T-cell (primary cell): ENCODE results near the gene GNB3. TPM values are rescaled to one million over a fixed set of nuclear protein-coding genes. Genes with fewer than 3 reads are reported as not detected.

Experiments used
- ATAC-seq, 4 experiments: fragments of 200-7000 bp in 3 of 4; fragments of 150-1000 bp in 1 of 4; cut with Tn5 transposase; replicated peaks in 1 of 4; 1 replicate in 3 of 4; 2 replicates in 1 of 4; pipeline ENCODE4 v1.10.0; 2021; ENCODE audit warnings: moderate library complexity in 3 of 4, mild to moderate bottlenecking in 2 of 4, moderate number of reproducible peaks in 1 of 4
- CTCF ChIA-PET, 2 donors: fragments of 300-600 bp; sonication (Branson Sonifier 250); formaldehyde crosslinking; loops; one replicate each; lab custom pipeline; 2022; ENCODE audit warnings: antibody characterized with exemption in 2 of 2; lab: Charles Lee
- POLR2A ChIA-PET, 2 donors: fragments of 300-600 bp; sonication (Branson Sonifier 250); formaldehyde crosslinking; loops; one replicate each; lab custom pipeline; 2022; ENCODE audit warnings: antibody characterized with exemption in 2 of 2; lab: Charles Lee
- DNase-seq, 35 experiments: peaks; one replicate each; pipeline versions ENCODE4 v3.0.0 to v3.0.0-alpha.2; 2013 to 2023
- H3K27ac ChIP-seq: one replicate; pipeline ENCODE4 v1.5.1; 2013; ENCODE audit warnings: low read length
- H3K27me3 ChIP-seq, 2 experiments: replicated peaks in 1 of 2; 1 replicate in 1 of 2; 2 replicates in 1 of 2; pipeline versions ENCODE4 v1.6.1 to v1.7.0; 2013; ENCODE audit warnings: low read length in 1 of 2, mixed read lengths in 1 of 2; ENCODE audit not compliant: control insufficient read depth in 2 of 2, insufficient read depth in 2 of 2; ENCODE audit errors: extremely low read depth in 1 of 2
- H3K36me3 ChIP-seq, 2 donors: 1 replicate in 1 of 2; 2 replicates in 1 of 2; pipeline versions ENCODE4 v1.6.1 to v1.7.0; 2013; ENCODE audit warnings: low read length in 1 of 2; ENCODE audit not compliant: control insufficient read depth in 2 of 2, insufficient read depth in 1 of 2; ENCODE audit errors: extremely low read depth in 1 of 2
- H3K4me1 ChIP-seq, 2 experiments: 1 replicate in 1 of 2; 2 replicates in 1 of 2; pipeline versions ENCODE4 v1.6.1 to v1.7.0; 2013; ENCODE audit warnings: low read length in 2 of 2, mixed read lengths in 1 of 2; ENCODE audit not compliant: insufficient read depth in 2 of 2, control insufficient read depth in 1 of 2; ENCODE audit errors: extremely low read depth in 1 of 2
- H3K4me3 ChIP-seq, 2 donors: 1 replicate in 1 of 2; 2 replicates in 1 of 2; pipeline versions ENCODE4 v1.5.1 to v1.7.0; 2013; ENCODE audit warnings: mild to moderate bottlenecking in 2 of 2, low read length in 1 of 2, moderate library complexity in 1 of 2; ENCODE audit not compliant: control insufficient read depth in 1 of 2; ENCODE audit errors: extremely low read depth in 1 of 2
- H3K9me3 ChIP-seq: 2 replicates; pipeline ENCODE4 v1.7.0; 2013
- H3K27ac Mint-ChIP-seq, 2 donors: one replicate each; pipeline ENCODE4 v1.8.0; 2020 to 2021; ENCODE audit warnings: mild to moderate bottlenecking in 2 of 2, mixed read lengths in 2 of 2
- H3K27me3 Mint-ChIP-seq, 2 donors: one replicate each; pipeline ENCODE4 v1.8.0; 2021 to 2022; ENCODE audit warnings: mixed read lengths in 2 of 2
- H3K36me3 Mint-ChIP-seq: one replicate; pipeline ENCODE4 v1.8.0; 2021; ENCODE audit warnings: mixed read lengths
- H3K4me1 Mint-ChIP-seq, 3 donors: one replicate each; pipeline ENCODE4 v1.8.0; 2020 to 2022; ENCODE audit warnings: mixed read lengths in 3 of 3, mild to moderate bottlenecking in 1 of 3
- H3K4me3 Mint-ChIP-seq, 3 donors: one replicate each; pipeline ENCODE4 v1.8.0; 2020 to 2022; ENCODE audit warnings: mild to moderate bottlenecking in 3 of 3, mixed read lengths in 3 of 3, moderate library complexity in 3 of 3
- H3K9me3 Mint-ChIP-seq, 3 donors: one replicate each; pipeline ENCODE4 v1.8.0; 2020 to 2022; ENCODE audit warnings: mixed read lengths in 3 of 3
- WGBS: methylation state at CpG from one replicate; pipeline ENCODE4 v1.1.5; 2013; ENCODE audit warnings: missing lambda C conversion rate; ENCODE audit not compliant: insufficient coverage; 5-methylcytosine and 5-hydroxymethylcytosine counted together
- total RNA-seq, 35 experiments: library from RNA in 6 of 35; stranded (reverse) in 6 of 35; fragments of 120-200 nt in 1 of 35; gene quantifications; one replicate each; pipeline versions ENCODE4 v1.2.1 to v1.2.4 and lab custom pipeline; 2013 to 2026

The GNB3 gene
- total RNA-seq, 5 donors from 2014 or later (not counting 1 experiment from before 2014, with no cell fraction given) = 0.85 to 4.3 (median 3.4) TPM

- H3K9me3 ChIP-seq = no peaks in the 10 kb centered on the region
- peaks cover 20 to 34% of the 10 kb centered on the region in 2 experiments for H3K4me1 ChIP-seq
- H3K27ac Mint-ChIP-seq = no peak overlapping the region
- no peak overlapping the region for H3K27ac ChIP-seq
- ChIA-PET CTCF (interaction anchor here (0.6 to 1.0 kb wide), 5 partner anchors 14 to 225 kb away, joined by 3 to 8 read pairs (median 3); partner anchors contain the start of gene SPSB2 (in 1 of the 2)), POLR2A (interaction anchor here in 1 of 2 donors (0.5 kb wide), 2 partner anchors 23 to 246 kb away, joined by 5 to 7 read pairs; no protein-coding TSS in a partner anchor)
- no peak overlapping the region for H3K4me3 ChIP-seq
- H3K4me3 Mint-ChIP-seq = no peak overlapping the region
- no peaks in the 10 kb centered on the region for H3K9me3 Mint-ChIP-seq
- H3K36me3 Mint-ChIP-seq = peaks cover 27% of the 10 kb centered on the region
- peaks cover 22 to 38% (median 26%) of the 10 kb centered on the region in 3 donors for H3K4me1 Mint-ChIP-seq
- H3K36me3 ChIP-seq = peaks cover 15 to 52% of the 10 kb centered on the region in 2 donors
- ATAC-seq (no peak), DNase-seq (no peak)
- WGBS = 95% methylated on average over 12 of the region's 14 CpGs
- no peaks in the 10 kb centered on the region for H3K27me3 ChIP-seq
- H3K27me3 Mint-ChIP-seq = no peaks in the 10 kb centered on the region
Measured at GRCh38 chr12:6855322-6855721, 14.6 kb downstream of the GNB3 start.

GRCh38 chr12:6858799-6859198 is 18.1 kb downstream of the GNB3 start:
- no peak overlapping the region for H3K4me3 Mint-ChIP-seq
- WGBS = 100% methylated on average over 1 of the region's 2 CpGs
- no peak overlapping the region for H3K4me3 ChIP-seq
- H3K27me3 ChIP-seq = no peaks in the 10 kb centered on the region
- H3K9me3 ChIP-seq = no peaks in the 10 kb centered on the region
- peaks cover 4 to 8% of the 10 kb centered on the region in 2 experiments for H3K4me1 ChIP-seq
- DNase-seq = no peak
- ChIA-PET CTCF (interaction anchor here in 1 of 2 donors (1.0 kb wide), 1 partner anchor 8 kb away, joined by 5 read pairs; the partner anchor contains the start of gene TPI1), POLR2A (interaction anchor here in 1 of 2 donors (0.6 kb wide), 1 partner anchor 72 kb away, joined by 8 read pairs; no protein-coding TSS in a partner anchor)
- H3K9me3 Mint-ChIP-seq = no peaks in the 10 kb centered on the region
- peaks cover 47% of the 10 kb centered on the region for H3K36me3 Mint-ChIP-seq
- H3K36me3 ChIP-seq = peaks cover 30 to 85% of the 10 kb centered on the region in 2 donors
- H3K27ac Mint-ChIP-seq = no peak overlapping the region
- H3K27me3 Mint-ChIP-seq = no peaks in the 10 kb centered on the region
- peaks cover 6 to 21% (median 7%) of the 10 kb centered on the region in 3 donors for H3K4me1 Mint-ChIP-seq
- ATAC-seq = no peak
- no peak overlapping the region for H3K27ac ChIP-seq

- WGBS = 99% methylated on average over 6 of the region's 9 CpGs
- H3K27ac ChIP-seq = no peak overlapping the region
- Mint-ChIP-seq H3K27me3 (no peaks in the 10 kb centered on the region), H3K4me1 (peaks cover 0 to 8% (median 0%) of the 10 kb centered on the region in 3 donors), H3K27ac (no peak overlapping the region), H3K9me3 (no peaks in the 10 kb centered on the region), H3K4me3 (no peak overlapping the region), H3K36me3 (peaks cover 53% of the 10 kb centered on the region)
- H3K9me3 ChIP-seq = no peaks in the 10 kb centered on the region
- H3K36me3 ChIP-seq = peaks cover 37 to 92% of the 10 kb centered on the region in 2 donors
- ChIA-PET POLR2A (no interaction called here), CTCF (no interaction called here)
- DNase-seq = no peak
- ATAC-seq = no peak
- no peak overlapping the region for H3K4me3 ChIP-seq
- H3K4me1 ChIP-seq = no peaks in the 10 kb centered on the region
- H3K27me3 ChIP-seq = no peaks in the 10 kb centered on the region
Measured at GRCh38 chr12:6860116-6860515, 19.4 kb downstream of the GNB3 start.

- POLR2A ChIA-PET = no interaction called here
- H3K36me3 Mint-ChIP-seq = peaks cover 55% of the 10 kb centered on the region
Measured at GRCh38 chr12:6860942-6861341, 20.2 kb downstream of the GNB3 start.

GRCh38 chr12:6861391-6861790 is 20.7 kb downstream of the GNB3 start:
- ATAC-seq (no peak), DNase-seq (no peak)
- Mint-ChIP-seq H3K36me3 (peaks cover 53% of the 10 kb centered on the region), H3K4me3 (no peak overlapping the region), H3K27ac (no peak overlapping the region), H3K9me3 (no peaks in the 10 kb centered on the region), H3K27me3 (no peaks in the 10 kb centered on the region), H3K4me1 (peaks cover under 1 to 3% (median 3%) of the 10 kb centered on the region in 3 donors)
- WGBS = 97% methylated on average over 8 of the region's 9 CpGs
- Histone ChIP-seq H3K9me3 (no peaks in the 10 kb centered on the region), H3K4me3 (no peak overlapping the region), H3K4me1 (peaks cover 0 to 3% of the 10 kb centered on the region in 2 experiments), H3K27ac (no peak overlapping the region), H3K36me3 (peaks cover 30 to 87% of the 10 kb centered on the region in 2 donors), H3K27me3 (no peaks in the 10 kb centered on the region)
- ChIA-PET POLR2A (interaction anchor here in 1 of 2 donors (0.5 kb wide), 1 partner anchor 319 kb away, joined by 5 read pairs; no protein-coding TSS in a partner anchor), CTCF (no interaction called here)

More at GRCh38 chr12:6860942-6861341, 20.2 kb downstream of the GNB3 start:
- Histone ChIP-seq H3K27ac (no peak overlapping the region), H3K4me1 (no peaks in the 10 kb centered on the region), H3K36me3 (peaks cover 30 to 90% of the 10 kb centered on the region in 2 donors), H3K27me3 (no peaks in the 10 kb centered on the region), H3K4me3 (no peak overlapping the region), H3K9me3 (no peaks in the 10 kb centered on the region)
- DNase-seq (no peak), ATAC-seq (no peak)
- CTCF ChIA-PET = no interaction called here
- 98% methylated on average over 5 of the region's 7 CpGs for WGBS
- Mint-ChIP-seq H3K4me1 (peaks cover 0 to 3% (median 0%) of the 10 kb centered on the region in 3 donors), H3K4me3 (no peak overlapping the region), H3K9me3 (no peaks in the 10 kb centered on the region), H3K27me3 (no peaks in the 10 kb centered on the region), H3K27ac (no peak overlapping the region)

- WGBS = 98% methylated on average over 11 of the region's 11 CpGs
- peaks cover 6 to 9% (median 8%) of the 10 kb centered on the region in 3 donors for H3K4me1 Mint-ChIP-seq
- H3K27me3 Mint-ChIP-seq = no peaks in the 10 kb centered on the region
- no peak overlapping the region for H3K4me3 ChIP-seq
- peaks cover 40% of the 10 kb centered on the region for H3K36me3 Mint-ChIP-seq
- no peak overlapping the region for H3K27ac ChIP-seq
- ChIA-PET CTCF (no interaction called here), POLR2A (interaction anchor here (0.5 to 0.6 kb wide), 2 partner anchors 50 to 159 kb away, joined by 3 to 7 read pairs; no protein-coding TSS in a partner anchor)
- no peaks in the 10 kb centered on the region for H3K9me3 Mint-ChIP-seq
- ATAC-seq (no peak), DNase-seq (no peak)
- no peaks in the 10 kb centered on the region for H3K27me3 ChIP-seq
- no peaks in the 10 kb centered on the region for H3K9me3 ChIP-seq
- H3K4me3 Mint-ChIP-seq = no peak overlapping the region
- peaks cover 0 to 12% of the 10 kb centered on the region in 2 experiments for H3K4me1 ChIP-seq
- no peak overlapping the region for H3K27ac Mint-ChIP-seq
- peaks cover 30 to 71% of the 10 kb centered on the region in 2 donors for H3K36me3 ChIP-seq
Measured at GRCh38 chr12:6863033-6863432, 22.3 kb downstream of the GNB3 start.
